PC-9 (cell line): ENCODE measurements around the gene MBD4.

Source experiments
- EZH2 ChIP-seq: fragments of 200-600 bp; sonication (generic); IDR thresholded peaks from 2 replicates; pipeline ENCODE4 v1.8.0; 2017; ENCODE audit warnings: antibody characterized with exemption, low read depth
- TF ChIP-seq, protein P1 (sequence below): fragments of 200-600 bp; sonication (generic); conservative IDR thresholded peaks from 2 replicates; pipeline ENCODE4 v1.6.1; 2017; ENCODE audit warnings: mixed run types, antibody characterized with exemption, mild to moderate bottlenecking, moderate library complexity

GRCh38 chr3:129417326-129417725 is 22.4 kb downstream of the MBD4 start:
- TF ChIP-seq, protein P1, sequence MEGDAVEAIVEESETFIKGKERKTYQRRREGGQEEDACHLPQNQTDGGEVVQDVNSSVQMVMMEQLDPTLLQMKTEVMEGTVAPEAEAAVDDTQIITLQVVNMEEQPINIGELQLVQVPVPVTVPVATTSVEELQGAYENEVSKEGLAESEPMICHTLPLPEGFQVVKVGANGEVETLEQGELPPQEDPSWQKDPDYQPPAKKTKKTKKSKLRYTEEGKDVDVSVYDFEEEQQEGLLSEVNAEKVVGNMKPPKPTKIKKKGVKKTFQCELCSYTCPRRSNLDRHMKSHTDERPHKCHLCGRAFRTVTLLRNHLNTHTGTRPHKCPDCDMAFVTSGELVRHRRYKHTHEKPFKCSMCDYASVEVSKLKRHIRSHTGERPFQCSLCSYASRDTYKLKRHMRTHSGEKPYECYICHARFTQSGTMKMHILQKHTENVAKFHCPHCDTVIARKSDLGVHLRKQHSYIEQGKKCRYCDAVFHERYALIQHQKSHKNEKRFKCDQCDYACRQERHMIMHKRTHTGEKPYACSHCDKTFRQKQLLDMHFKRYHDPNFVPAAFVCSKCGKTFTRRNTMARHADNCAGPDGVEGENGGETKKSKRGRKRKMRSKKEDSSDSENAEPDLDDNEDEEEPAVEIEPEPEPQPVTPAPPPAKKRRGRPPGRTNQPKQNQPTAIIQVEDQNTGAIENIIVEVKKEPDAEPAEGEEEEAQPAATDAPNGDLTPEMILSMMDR = no peak
- no peak for TF ChIP-seq EZH2
